Dermis microvascular lymphatic vessel endothelial cell (primary cell): ENCODE results near the gene BPIFB1. TPM values are rescaled to one million over a fixed set of nuclear protein-coding genes. Genes with fewer than 3 reads are reported as not detected.

ENCODE experiments used
- DNase-seq, 2 donors: peaks; one replicate each; pipeline versions ENCODE4 v3.0.0 to v3.0.0-alpha.2; 2010; ENCODE audit warnings: low read depth in 2 of 2
- total RNA-seq: library from RNA; depleted of rRNA; stranded (reverse); fragments of >200 nt; gene quantifications from 2 replicates; pipeline ENCODE4 v1.2.1, GENCODE V29; 2014

BPIFB1 gene
- total RNA-seq, 1 donor from 2014 or later = not detected

- no peak for DNase-seq
Measured at GRCh38 chr20:33273117-33273851, 9.7 kb upstream of the BPIFB1 start.

- DNase-seq = no peak
Measured at GRCh38 chr20:33275215-33275614, 7.8 kb upstream of the BPIFB1 start.

- DNase-seq = no peak
Measured at GRCh38 chr20:33275871-33276270, 7.1 kb upstream of the BPIFB1 start.

DNA sequence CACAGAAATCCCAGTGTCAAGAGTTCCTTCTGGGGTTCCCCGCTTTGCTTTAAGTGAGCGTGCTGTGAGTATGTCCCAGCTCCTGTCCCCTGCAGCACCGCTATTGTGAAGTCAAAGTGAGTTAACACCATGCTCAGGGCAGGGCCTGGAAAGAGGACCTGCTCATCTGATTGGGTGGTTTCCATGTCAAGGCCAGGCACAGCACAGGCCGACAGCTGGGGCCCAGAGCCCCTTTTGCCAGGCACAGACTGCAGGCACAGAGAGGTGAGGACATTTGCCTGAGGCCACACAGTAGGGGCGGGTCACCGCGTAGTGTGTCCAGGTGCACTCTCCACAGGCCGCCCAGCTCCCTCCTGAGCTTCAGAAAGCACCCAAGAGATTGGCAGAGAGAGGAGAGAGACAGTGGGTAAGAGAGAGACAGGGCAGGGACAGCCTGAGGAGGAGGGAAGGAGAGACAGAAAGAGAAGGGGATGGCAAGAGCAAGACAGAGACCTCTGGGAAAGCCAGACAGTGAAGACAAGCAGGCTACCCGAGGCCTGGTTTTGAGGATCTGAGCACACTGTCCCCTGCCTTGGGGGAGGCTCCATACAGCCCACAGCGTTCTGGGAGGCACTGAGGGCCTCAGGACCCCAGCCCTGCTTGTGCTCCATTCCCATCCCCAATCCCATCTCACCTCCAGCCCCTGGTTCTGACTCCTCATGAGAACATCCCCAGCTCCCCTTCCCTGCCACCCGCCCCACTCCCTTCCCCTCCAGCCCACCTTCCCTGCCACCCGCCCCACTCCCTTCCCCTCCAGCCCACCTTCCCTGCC lies 6.5 kb upstream of the BPIFB1 start:
- no peak for DNase-seq

GRCh38 chr20:33277471-33278441 lies 5.3 kb upstream of the BPIFB1 start:
- no peak for DNase-seq

DNA sequence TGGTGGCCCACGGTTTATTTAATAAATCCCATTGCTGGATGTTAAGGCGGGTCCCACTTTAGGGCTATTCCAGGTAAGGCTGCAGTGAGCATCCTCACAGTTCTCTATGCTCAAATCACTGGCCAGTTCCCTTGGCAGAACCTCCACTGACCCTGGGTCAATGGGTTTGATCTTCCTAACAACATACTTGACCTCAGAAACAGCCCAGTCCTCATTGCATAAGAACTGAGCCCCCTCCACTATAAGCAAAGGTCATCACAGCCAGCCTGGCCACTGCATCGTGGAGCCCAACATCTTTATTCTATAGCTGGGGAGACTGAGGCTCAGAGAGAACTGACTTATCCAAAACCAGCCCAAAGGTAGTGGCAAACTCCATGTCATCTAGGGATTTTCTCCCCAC lies 4.3 kb upstream of the BPIFB1 start:
- no peak for DNase-seq

- no peak for DNase-seq
Measured at GRCh38 chr20:33279261-33279910, 3.6 kb upstream of the BPIFB1 start.

- no peak for DNase-seq
Measured at GRCh38 chr20:33280000-33280680, 2.9 kb upstream of the BPIFB1 start.

DNA sequence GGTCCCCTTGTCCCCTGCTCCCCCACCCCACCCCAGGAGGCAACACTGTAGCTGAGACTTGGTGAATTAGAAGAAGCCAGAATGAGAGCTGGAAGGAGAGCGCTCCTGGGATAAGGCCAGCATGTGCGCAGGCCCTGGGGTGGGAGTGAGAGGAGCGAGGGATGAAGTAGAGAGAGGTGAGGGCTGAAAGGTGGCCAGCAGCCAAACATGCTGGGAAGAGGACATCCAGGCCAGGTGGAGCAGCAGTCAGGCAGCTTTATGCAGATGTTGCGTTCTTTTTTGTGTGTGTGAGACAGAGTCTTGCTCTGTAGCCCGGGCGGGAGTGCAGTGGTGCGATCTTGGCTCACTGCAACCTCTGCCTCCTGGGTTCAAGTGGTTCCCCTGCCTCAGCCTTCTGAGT lies 2.2 kb upstream of the BPIFB1 start:
- DNase-seq = no peak

GRCh38 chr20:33281550-33282146 lies 1.4 kb upstream of the BPIFB1 start:
- DNase-seq = no peak

DNA sequence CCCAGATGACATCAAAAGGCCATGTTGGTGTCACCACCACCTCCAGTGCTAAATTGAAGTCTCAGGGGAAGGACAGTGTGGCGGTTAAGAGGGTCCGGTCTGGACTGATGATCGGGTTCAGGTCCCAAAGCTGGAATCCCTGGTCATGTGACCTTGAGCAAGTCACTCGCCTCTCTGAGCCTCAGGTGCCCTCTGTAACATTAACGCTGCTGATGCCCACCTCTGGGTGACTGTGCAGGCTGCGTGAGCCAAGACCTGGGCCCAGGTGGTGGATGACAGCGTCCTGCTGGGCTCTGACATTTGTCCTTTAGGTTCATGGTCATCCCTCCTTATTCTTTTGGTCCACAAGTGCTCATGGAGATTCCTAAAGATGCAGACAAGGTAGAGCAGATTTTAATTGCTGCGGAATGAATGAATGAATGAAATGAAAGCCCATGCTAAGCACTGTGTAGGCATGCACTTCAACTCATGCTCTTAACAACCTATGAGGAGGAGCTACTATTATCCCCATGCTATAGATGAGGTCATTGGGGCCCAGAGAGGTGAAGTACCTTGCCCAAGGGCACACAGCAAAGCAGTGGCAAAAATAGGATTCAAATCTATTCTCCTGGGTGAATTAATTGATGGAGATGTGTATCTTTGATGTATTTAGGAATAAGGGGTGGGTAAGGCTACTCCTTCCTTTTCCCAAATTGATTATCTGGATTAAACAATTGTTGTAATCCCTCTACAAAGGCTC lies 649 bp upstream of the BPIFB1 start:
- DNase-seq = no peak

DNA sequence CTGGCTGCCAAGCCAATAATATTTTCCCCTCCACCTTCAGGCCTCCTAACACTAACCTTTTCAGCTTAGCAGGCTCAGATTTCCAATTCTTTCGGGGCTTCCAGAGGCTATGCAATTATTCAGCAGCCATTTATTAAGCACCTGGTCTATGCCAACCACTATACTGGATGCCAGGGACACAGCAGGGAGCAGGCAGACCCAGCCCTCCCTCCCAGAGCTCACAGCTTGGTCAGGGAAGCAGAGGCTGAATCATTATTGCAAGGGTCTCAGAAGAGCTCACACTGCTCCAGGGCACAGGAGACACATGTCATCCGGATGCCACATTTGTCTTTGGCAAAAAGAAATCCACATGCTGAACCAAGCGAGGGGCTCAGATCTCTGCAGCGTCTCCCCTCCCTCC lies 1.3 kb downstream of the BPIFB1 start:
- no peak for DNase-seq

GRCh38 chr20:33284937-33285336 lies 1.9 kb downstream of the BPIFB1 start:
- no peak for DNase-seq

- DNase-seq = no peak
Measured at GRCh38 chr20:33285861-33286495, 3.0 kb downstream of the BPIFB1 start.

DNA sequence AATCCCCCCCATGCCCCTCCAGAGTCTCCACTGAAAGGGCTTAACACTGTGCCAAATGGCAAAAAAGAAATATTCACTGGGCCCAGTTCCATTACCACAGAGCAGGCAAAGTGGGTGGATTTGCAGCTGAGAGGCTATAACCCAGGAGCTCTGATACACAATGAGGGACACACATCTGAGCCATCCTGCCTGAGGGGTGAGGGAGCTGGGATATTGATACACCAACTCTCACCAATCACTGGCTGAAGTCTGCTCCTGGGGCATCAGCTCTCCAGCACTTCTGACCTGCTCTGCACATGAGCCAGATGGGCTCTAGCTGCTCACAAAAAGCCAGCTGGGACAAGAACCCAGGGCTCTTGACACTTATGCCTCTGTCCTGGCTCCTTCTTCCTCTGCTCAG lies 4.9 kb downstream of the BPIFB1 start:
- no peak for DNase-seq

- no peak for DNase-seq
Measured at GRCh38 chr20:33290852-33291251, 7.8 kb downstream of the BPIFB1 start.

DNA sequence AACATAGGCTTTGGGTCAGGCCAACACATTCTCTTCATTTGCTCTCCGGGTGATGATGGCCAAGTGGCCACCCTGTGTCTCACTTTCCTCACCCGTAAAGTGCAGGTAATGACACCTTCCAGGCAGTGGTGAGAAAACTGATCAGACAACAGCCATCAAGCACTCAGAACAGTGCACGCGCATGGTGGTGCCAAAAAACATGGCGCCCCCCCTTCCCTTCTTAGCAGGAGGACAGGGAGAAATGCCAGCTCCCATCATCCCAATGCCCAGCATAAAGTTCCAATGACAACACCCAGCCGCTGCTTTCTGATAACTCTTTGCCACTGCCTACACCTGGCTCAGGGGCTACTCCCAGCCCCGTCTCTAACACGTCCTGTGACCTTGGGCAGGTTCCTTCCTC lies 8.4 kb downstream of the BPIFB1 start:
- no peak for DNase-seq

- DNase-seq = peak; percentile 12 to 33
Measured at GRCh38 chr20:33291830-33292355, 8.9 kb downstream of the BPIFB1 start.

DNA sequence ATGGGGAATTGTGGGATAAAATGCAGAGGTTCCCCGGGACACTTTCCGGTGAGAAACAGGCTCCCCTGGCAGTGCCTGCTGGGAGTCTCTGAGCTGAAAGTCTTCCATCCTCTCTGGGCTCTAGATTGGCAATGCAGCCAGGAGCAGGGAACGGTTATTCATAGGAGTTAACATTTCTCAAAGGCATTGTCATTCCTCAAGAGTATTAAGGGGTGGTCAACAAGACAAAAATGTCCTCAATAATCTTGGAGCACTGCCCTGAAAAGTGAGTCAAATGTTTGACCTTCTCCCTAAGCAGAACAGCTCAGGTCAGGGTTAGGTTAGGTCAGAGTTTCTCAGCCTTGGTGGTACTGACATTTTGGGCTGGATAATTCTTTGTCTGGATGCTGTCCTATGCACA lies 13.2 kb downstream of the BPIFB1 start:
- no peak for DNase-seq
